A549 (cell line): Measurements from ENCODE around the gene RPS6KA3.

ENCODE experiments used
- CTCF ChIP-seq: fragments of >200 bp; sonication (Bioruptor Twin); formaldehyde crosslinking; IDR thresholded peaks from 3 replicates; pipeline ENCODE4 v1.5.1; 2016
- HEYL ChIP-seq: fragments of 250-450 bp; sonication (Bioruptor Pico); IDR thresholded peaks from 2 replicates; pipeline ENCODE4 v1.8.0; 2021; ENCODE audit warnings: mild to moderate bottlenecking, moderate library complexity
- HMGXB4 ChIP-seq: fragments of 250-450 bp; sonication (Bioruptor Pico); IDR thresholded peaks from 2 replicates; pipeline ENCODE4 v1.5.0; 2021; ENCODE audit warnings: mild to moderate bottlenecking, moderate library complexity, borderline replicate concordance
- PHF8 ChIP-seq: fragments of 200-600 bp; sonication (generic); IDR thresholded peaks from 2 replicates; pipeline ENCODE4 v1.6.1; 2016; ENCODE audit warnings: low read depth, mild to moderate bottlenecking, antibody characterized with exemption, moderate library complexity, borderline replicate concordance
- POLR2A ChIP-seq: IDR thresholded peaks from 2 replicates; pipeline ENCODE4 v1.6.1; 2012; ENCODE audit warnings: mild to moderate bottlenecking, low read length
- TF ChIP-seq, protein P1 (sequence below): IDR thresholded peaks from 2 replicates; pipeline ENCODE4 v1.6.1; 2012

DNA sequence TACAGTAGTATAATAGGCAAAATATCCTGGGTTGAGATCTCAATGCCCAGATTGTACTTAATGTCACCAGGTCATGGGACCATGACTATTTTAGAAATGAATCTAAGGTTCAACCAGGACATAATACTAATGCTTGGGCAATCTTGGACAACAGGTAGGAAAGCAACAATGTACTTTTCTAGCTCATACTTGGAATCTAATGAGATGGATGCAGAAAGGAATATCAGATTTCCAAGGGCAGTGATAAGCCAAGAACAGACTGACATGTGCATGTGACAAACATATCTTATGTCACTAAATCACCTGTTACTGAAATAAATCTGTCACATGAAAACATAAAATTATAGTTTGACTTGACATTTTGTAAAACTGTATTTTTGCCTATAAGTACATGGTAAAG is 51.1 kb downstream of the RPS6KA3 start:
- TF ChIP-seq HEYL (no peak), CTCF (no peak), HMGXB4 (CRISPR knock-in tag) (no peak), POLR2A (no peak), PHF8 (no peak)
- TF ChIP-seq, protein P1, sequence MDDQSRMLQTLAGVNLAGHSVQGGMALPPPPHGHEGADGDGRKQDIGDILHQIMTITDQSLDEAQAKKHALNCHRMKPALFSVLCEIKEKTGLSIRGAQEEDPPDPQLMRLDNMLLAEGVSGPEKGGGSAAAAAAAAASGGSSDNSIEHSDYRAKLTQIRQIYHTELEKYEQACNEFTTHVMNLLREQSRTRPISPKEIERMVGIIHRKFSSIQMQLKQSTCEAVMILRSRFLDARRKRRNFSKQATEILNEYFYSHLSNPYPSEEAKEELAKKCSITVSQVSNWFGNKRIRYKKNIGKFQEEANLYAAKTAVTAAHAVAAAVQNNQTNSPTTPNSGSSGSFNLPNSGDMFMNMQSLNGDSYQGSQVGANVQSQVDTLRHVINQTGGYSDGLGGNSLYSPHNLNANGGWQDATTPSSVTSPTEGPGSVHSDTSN = no peak
